Natural killer cell treated with Interleukin-12 subunit alpha and Interleukin-12 subunit beta and Interleukin-15 and Interleukin-18, amount 100 ng/mL, for 72 hours (primary cell): Measurements from ENCODE around the gene GRXCR1. TPM values are rescaled to one million over a fixed set of nuclear protein-coding genes. Genes with fewer than 3 reads are reported as not detected.

ENCODE experiments used
- ATAC-seq, 2 donors: fragments of 150-1000 bp; cut with Tn5 transposase in 1 of 2; sonication (Bioruptor Pico), chemical (Tn5 transposase) in 1 of 2; 2 replicates each; pipeline ENCODE4 v1.10.0; 2021
- DNase-seq: peaks from one replicate; pipeline ENCODE4 v3.0.0; 2022; ENCODE audit warnings: low spot score
- H3K27ac Mint-ChIP-seq, 2 donors: 1 replicate in 1 of 2; 2 replicates in 1 of 2; pipeline ENCODE4 v1.8.0; 2022; ENCODE audit warnings: mixed read lengths in 2 of 2, mild to moderate bottlenecking in 1 of 2, moderate library complexity in 1 of 2
- H3K27me3 Mint-ChIP-seq, 2 donors: 1 replicate in 1 of 2; 2 replicates in 1 of 2; pipeline ENCODE4 v1.8.0; 2022; ENCODE audit warnings: mixed read lengths in 2 of 2
- H3K36me3 Mint-ChIP-seq: one replicate; pipeline ENCODE4 v1.8.0; 2022; ENCODE audit warnings: mixed read lengths
- H3K4me1 Mint-ChIP-seq, 2 donors: 1 replicate in 1 of 2; 2 replicates in 1 of 2; pipeline ENCODE4 v1.8.0; 2022; ENCODE audit warnings: low read depth in 2 of 2, mixed read lengths in 2 of 2, mild to moderate bottlenecking in 1 of 2
- H3K4me3 Mint-ChIP-seq: one replicate; pipeline ENCODE4 v1.8.0; 2022; ENCODE audit warnings: mixed read lengths
- H3K9me3 Mint-ChIP-seq: 2 replicates; pipeline ENCODE4 v1.8.0; 2022; ENCODE audit warnings: mixed read lengths
- total RNA-seq, 2 donors: library from RNA; stranded (reverse); gene quantifications; one replicate each; pipeline ENCODE4 v1.2.3, GENCODE V29; 2022

GRXCR1 gene
- total RNA-seq, 2 donors from 2014 or later, result not detected

- Mint-ChIP-seq H3K27me3 (no peaks in the 10 kb centered on the region), H3K9me3 (peaks cover 1% of the 10 kb centered on the region), H3K36me3 (no peaks in the 10 kb centered on the region), H3K27ac (no peak overlapping the region), H3K4me1 (no peaks in the 10 kb centered on the region), H3K4me3 (no peak overlapping the region)
- DNase-seq (no peak), ATAC-seq (no peak)
Measured at GRCh38 chr4:42955746-42956505, 63.4 kb downstream of the GRXCR1 start.

GRCh38 chr4:42965326-42965725 is 72.8 kb downstream of the GRXCR1 start:
- H3K27ac Mint-ChIP-seq, result no peak overlapping the region

GRCh38 chr4:42985976-42986375 is 93.5 kb downstream of the GRXCR1 start:
- ATAC-seq (no peak), DNase-seq (no peak)
- Mint-ChIP-seq H3K4me3 (no peak overlapping the region), H3K4me1 (no peaks in the 10 kb centered on the region), H3K9me3 (peaks cover 3% of the 10 kb centered on the region), H3K27ac (no peak overlapping the region), H3K27me3 (no peaks in the 10 kb centered on the region), H3K36me3 (peaks cover 6% of the 10 kb centered on the region)

More at GRCh38 chr4:42965326-42965725, 72.8 kb downstream of the GRXCR1 start:
- Mint-ChIP-seq H3K27me3 (no peaks in the 10 kb centered on the region), H3K4me1 (no peaks in the 10 kb centered on the region), H3K36me3 (no peaks in the 10 kb centered on the region), H3K9me3 (peaks cover 4% of the 10 kb centered on the region), H3K4me3 (no peak overlapping the region)
- no peak for ATAC-seq
- no peak for DNase-seq

GRCh38 chr4:42995343-42995944 is 102.9 kb downstream of the GRXCR1 start:
- no peaks in the 10 kb centered on the region for H3K9me3 Mint-ChIP-seq
- H3K27ac Mint-ChIP-seq, result no peak overlapping the region
- H3K4me3 Mint-ChIP-seq, result no peak overlapping the region
- no peaks in the 10 kb centered on the region for H3K27me3 Mint-ChIP-seq
- DNase-seq, result no peak
- H3K4me1 Mint-ChIP-seq, result no peaks in the 10 kb centered on the region
- H3K36me3 Mint-ChIP-seq, result no peaks in the 10 kb centered on the region
- no peak for ATAC-seq

GRCh38 chr4:43008793-43009192 is 116.3 kb downstream of the GRXCR1 start:
- DNase-seq (no peak), ATAC-seq (no peak)
- H3K9me3 Mint-ChIP-seq, result peaks cover 16% of the 10 kb centered on the region
- H3K27me3 Mint-ChIP-seq, result no peaks in the 10 kb centered on the region
- no peaks in the 10 kb centered on the region for H3K4me1 Mint-ChIP-seq
- no peak overlapping the region for H3K4me3 Mint-ChIP-seq
- H3K36me3 Mint-ChIP-seq, result no peaks in the 10 kb centered on the region
- no peak overlapping the region for H3K27ac Mint-ChIP-seq

- H3K27ac Mint-ChIP-seq, result no peak overlapping the region
- H3K36me3 Mint-ChIP-seq, result no peaks in the 10 kb centered on the region
- ATAC-seq, result no peak
- no peak for DNase-seq
- H3K9me3 Mint-ChIP-seq, result peaks cover 2% of the 10 kb centered on the region
- H3K4me1 Mint-ChIP-seq, result no peaks in the 10 kb centered on the region
- H3K4me3 Mint-ChIP-seq, result no peak overlapping the region
- no peaks in the 10 kb centered on the region for H3K27me3 Mint-ChIP-seq
Measured at GRCh38 chr4:43014256-43014655, 121.7 kb downstream of the GRXCR1 start.

- H3K36me3 Mint-ChIP-seq, result no peaks in the 10 kb centered on the region
- no peak overlapping the region for H3K27ac Mint-ChIP-seq
- H3K4me1 Mint-ChIP-seq, result no peaks in the 10 kb centered on the region
- H3K9me3 Mint-ChIP-seq, result no peaks in the 10 kb centered on the region
- DNase-seq (no peak), ATAC-seq (no peak)
- H3K27me3 Mint-ChIP-seq, result no peaks in the 10 kb centered on the region
- H3K4me3 Mint-ChIP-seq, result no peak overlapping the region
Measured at GRCh38 chr4:43041632-43042031, 149.1 kb downstream of the GRXCR1 start.

GRCh38 chr4:43047058-43047457 is 154.5 kb downstream of the GRXCR1 start:
- ATAC-seq (no peak), DNase-seq (no peak)
- no peak overlapping the region for H3K4me3 Mint-ChIP-seq
- peaks cover under 1% of the 10 kb centered on the region for H3K9me3 Mint-ChIP-seq
- no peak overlapping the region for H3K27ac Mint-ChIP-seq
- H3K4me1 Mint-ChIP-seq, result no peaks in the 10 kb centered on the region
- no peaks in the 10 kb centered on the region for H3K27me3 Mint-ChIP-seq
- no peaks in the 10 kb centered on the region for H3K36me3 Mint-ChIP-seq

GRCh38 chr4:43048570-43048969 is 156.1 kb downstream of the GRXCR1 start:
- Mint-ChIP-seq H3K4me3 (no peak overlapping the region), H3K9me3 (peaks cover 6% of the 10 kb centered on the region), H3K27me3 (no peaks in the 10 kb centered on the region), H3K36me3 (no peaks in the 10 kb centered on the region), H3K27ac (no peak overlapping the region), H3K4me1 (no peaks in the 10 kb centered on the region)
- DNase-seq (no peak), ATAC-seq (no peak)

GRCh38 chr4:43049326-43049725 is 156.8 kb downstream of the GRXCR1 start:
- H3K27me3 Mint-ChIP-seq, result no peaks in the 10 kb centered on the region
- peaks cover 6% of the 10 kb centered on the region for H3K9me3 Mint-ChIP-seq
- no peaks in the 10 kb centered on the region for H3K36me3 Mint-ChIP-seq
- H3K4me3 Mint-ChIP-seq, result no peak overlapping the region
- ATAC-seq (no peak), DNase-seq (no peak)
- no peaks in the 10 kb centered on the region for H3K4me1 Mint-ChIP-seq
- H3K27ac Mint-ChIP-seq, result no peak overlapping the region

GRCh38 chr4:43066415-43066814 is 173.9 kb downstream of the GRXCR1 start:
- DNase-seq (no peak), ATAC-seq (no peak)
- H3K27ac Mint-ChIP-seq, result no peak overlapping the region
- H3K4me3 Mint-ChIP-seq, result no peak overlapping the region
- no peaks in the 10 kb centered on the region for H3K27me3 Mint-ChIP-seq
- peaks cover 3% of the 10 kb centered on the region for H3K9me3 Mint-ChIP-seq
- no peaks in the 10 kb centered on the region for H3K36me3 Mint-ChIP-seq
- no peaks in the 10 kb centered on the region for H3K4me1 Mint-ChIP-seq

GRCh38 chr4:43071069-43071468 is 178.6 kb downstream of the GRXCR1 start:
- Mint-ChIP-seq H3K4me3 (no peak overlapping the region), H3K27ac (no peak overlapping the region), H3K9me3 (peaks cover 7% of the 10 kb centered on the region), H3K27me3 (no peaks in the 10 kb centered on the region), H3K4me1 (no peaks in the 10 kb centered on the region), H3K36me3 (peaks cover 6% of the 10 kb centered on the region)
- ATAC-seq (no peak), DNase-seq (no peak)
